Fibroblast of lung (primary cell): ENCODE data around the gene PLEKHA5. TPM values are rescaled to one million over a fixed set of nuclear protein-coding genes. Genes with fewer than 3 reads are reported as not detected.

Experiments
- DNase-seq, 2 donors: peaks; one replicate each; pipeline versions ENCODE4 v3.0.0 to v3.0.0-alpha.2; 2010; ENCODE audit warnings: low read depth in 2 of 2
- H2AFZ ChIP-seq: 2 replicates; pipeline ENCODE4 v1.5.1; 2012; ENCODE audit warnings: low read length, control low read depth, inconsistent platforms
- H3K27ac ChIP-seq: 2 replicates; pipeline ENCODE4 v1.5.1; 2011; ENCODE audit warnings: low read length, control low read depth; ENCODE audit not compliant: insufficient read depth
- H3K27me3 ChIP-seq: 2 replicates; pipeline ENCODE4 v1.5.1; 2011; ENCODE audit warnings: mild to moderate bottlenecking, low read length; ENCODE audit not compliant: control insufficient read depth, insufficient read depth
- H3K36me3 ChIP-seq: 2 replicates; pipeline ENCODE4 v1.5.1; 2011; ENCODE audit warnings: low read length; ENCODE audit not compliant: control insufficient read depth, insufficient read depth
- H3K4me1 ChIP-seq: 2 replicates; pipeline ENCODE4 v1.5.1; 2011; ENCODE audit warnings: low read length; ENCODE audit not compliant: control insufficient read depth, insufficient read depth; ENCODE audit errors: extremely low read depth
- H3K4me2 ChIP-seq: 2 replicates; pipeline ENCODE4 v1.5.1; 2011; ENCODE audit warnings: low read length, control low read depth; ENCODE audit not compliant: insufficient read depth; ENCODE audit errors: extremely low read depth
- H3K4me3 ChIP-seq, 4 experiments: fragments of 200-600 bp in 1 of 4; sonication (generic) in 1 of 4; replicated peaks in 1 of 4; 2 replicates each; pipeline ENCODE4 v1.5.1; 2011 to 2016; ENCODE audit warnings: low read length in 4 of 4, low read depth in 3 of 4, mild to moderate bottlenecking in 3 of 4, control low read depth in 2 of 4, inconsistent platforms in 1 of 4, mixed read lengths in 1 of 4; ENCODE audit not compliant: insufficient read depth in 1 of 4; ENCODE audit errors: control extremely low read depth in 1 of 4
- H3K79me2 ChIP-seq: 2 replicates; pipeline ENCODE4 v1.5.1; 2012; ENCODE audit warnings: mild to moderate bottlenecking, low read length, inconsistent platforms; ENCODE audit not compliant: control insufficient read depth, insufficient read depth
- H3K9ac ChIP-seq: 2 replicates; pipeline ENCODE4 v1.5.1; 2011; ENCODE audit warnings: mild to moderate bottlenecking, low read length, control low read depth; ENCODE audit not compliant: insufficient read depth
- H3K9me3 ChIP-seq: 2 replicates; pipeline ENCODE4 v1.5.1; 2012; ENCODE audit warnings: low read depth, low read length; ENCODE audit not compliant: control insufficient read depth, insufficient read depth
- H4K20me1 ChIP-seq: 2 replicates; pipeline ENCODE4 v1.5.1; 2011; ENCODE audit warnings: low read length; ENCODE audit not compliant: control insufficient read depth, insufficient read depth; ENCODE audit errors: extremely low read depth
- CTCF ChIP-seq, 2 donors: IDR thresholded peaks in 1 of 2; conservative IDR thresholded peaks in 1 of 2; 1 replicate in 1 of 2; 2 replicates in 1 of 2; pipeline ENCODE4 v1.5.1; 2011 to 2012; ENCODE audit warnings: low read length in 2 of 2, control low read depth in 1 of 2, inconsistent platforms in 1 of 2, low read depth in 1 of 2, mild to moderate bottlenecking in 1 of 2
- EZH2 ChIP-seq: IDR thresholded peaks from 2 replicates; pipeline ENCODE4 v1.5.1; 2012; ENCODE audit warnings: low read length, control low read depth, mild to moderate bottlenecking; ENCODE audit errors: missing control alignments
- polyA plus RNA-seq, 2 donors: library from polyadenylated mRNA; depleted of rRNA in 1 of 2; stranded (reverse) in 1 of 2; unstranded in 1 of 2; fragments of >200 nt; gene quantifications; 2 replicates each; pipeline ENCODE4 v1.2.1, GENCODE V29; 2011 to 2012; ENCODE audit warnings: missing spikeins in 1 of 2
- total RNA-seq: library from RNA; depleted of rRNA; stranded (reverse); fragments of >200 nt; gene quantifications from 2 replicates; pipeline ENCODE4 v1.2.1, GENCODE V29; 2014

Gene PLEKHA5
- total and polyA plus RNA-seq, 2 donors (not counting 1 experiment from before 2014, with no cell fraction given) = 15.5 to 50.4 TPM

DNA sequence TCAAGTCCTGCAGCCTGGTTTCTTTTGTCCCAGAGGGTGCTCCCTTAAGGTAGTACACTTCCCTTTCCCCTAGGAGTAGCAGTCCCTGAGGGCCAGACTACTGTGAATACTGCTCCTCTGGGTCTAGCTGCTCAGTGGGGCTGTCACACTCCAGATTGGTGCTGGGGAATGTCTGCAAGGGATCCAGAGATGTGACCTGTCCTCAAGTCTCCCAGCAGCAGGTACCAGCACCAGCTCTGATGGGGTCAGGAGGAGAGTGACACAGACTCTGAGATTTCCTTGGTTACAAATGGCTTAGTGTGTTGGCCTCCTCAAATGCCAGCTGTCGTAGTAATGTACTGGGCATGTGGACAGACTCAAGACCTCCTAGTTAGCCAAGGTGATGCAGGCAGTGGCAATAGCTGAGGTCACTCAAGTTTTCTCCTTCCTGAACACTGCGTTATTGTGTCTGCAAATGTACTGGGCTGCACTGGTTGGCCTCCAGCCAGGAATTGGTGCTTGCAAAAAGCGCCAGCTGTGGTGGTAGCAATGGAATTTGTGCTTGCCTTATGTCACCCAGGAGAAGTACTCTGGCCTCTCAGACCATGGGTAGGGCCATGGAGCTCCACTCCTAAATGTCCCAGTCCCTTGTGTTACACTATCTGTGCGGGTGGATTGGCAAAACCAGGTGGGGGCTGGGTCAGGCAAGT is 273.4 kb downstream of the PLEKHA5 start:
- TF ChIP-seq EZH2 = no peak
- TF ChIP-seq CTCF (conservative IDR thresholded peaks at IDR 0.05 in 1 of 2, IDR thresholded peaks at IDR 0.05 in 1 of 2; ENCODE audit: low read depth in 1 of 2, low read length in 2 of 2) = no peak
- Histone ChIP-seq H3K4me2 (no peak overlapping the region), H3K27ac (no peak overlapping the region), H4K20me1 (no peaks in the 10 kb centered on the region), H3K79me2 (no peaks in the 10 kb centered on the region), H3K9ac (no peak overlapping the region), H3K4me3 (no peak overlapping the region), H3K36me3 (no peaks in the 10 kb centered on the region), H3K4me1 (no peaks in the 10 kb centered on the region), H3K9me3 (no peaks in the 10 kb centered on the region), H2AFZ (no peak overlapping the region), H3K27me3 (no peaks in the 10 kb centered on the region)
- peak; percentile 58 to 73 for DNase-seq

DNA sequence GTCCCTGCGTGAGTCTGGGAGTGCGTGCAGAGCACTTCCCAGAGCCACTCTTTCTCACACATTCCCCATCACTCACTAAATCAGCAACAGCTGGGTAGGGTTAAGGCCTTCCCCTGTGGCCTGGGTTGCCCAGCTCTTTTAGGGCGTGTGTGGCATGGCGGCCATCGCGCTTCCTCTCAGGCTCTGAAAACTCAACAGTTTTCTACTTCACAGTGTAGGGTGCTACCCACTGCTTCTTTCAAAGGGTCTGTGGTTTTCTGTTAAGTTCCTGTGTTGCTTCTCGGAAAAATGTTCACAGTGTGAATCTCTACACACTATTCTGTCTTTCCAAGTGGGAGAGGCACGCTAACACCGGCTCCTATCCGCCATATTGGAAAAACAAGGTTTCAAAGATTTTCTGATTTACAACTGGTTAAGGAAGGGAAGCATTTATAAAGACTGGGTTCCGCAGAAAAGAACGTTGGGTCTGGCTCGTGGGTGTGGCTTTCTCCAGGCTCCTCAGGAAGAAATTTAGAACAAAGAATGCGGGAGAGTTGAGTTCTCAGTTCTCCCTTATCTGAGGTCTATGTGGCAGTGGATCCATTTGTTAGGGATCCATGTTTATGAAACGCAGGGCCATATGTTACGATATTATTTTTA is 274.8 kb downstream of the PLEKHA5 start:
- Histone ChIP-seq H3K79me2 (no peaks in the 10 kb centered on the region), H2AFZ (no peak overlapping the region), H3K9ac (no peak overlapping the region), H3K27ac (no peak overlapping the region), H3K9me3 (no peaks in the 10 kb centered on the region), H4K20me1 (no peaks in the 10 kb centered on the region), H3K4me3 (no peak overlapping the region), H3K4me2 (no peak overlapping the region), H3K4me1 (no peaks in the 10 kb centered on the region), H3K36me3 (no peaks in the 10 kb centered on the region), H3K27me3 (no peaks in the 10 kb centered on the region)
- TF ChIP-seq CTCF (conservative IDR thresholded peaks at IDR 0.05 in 1 of 2, IDR thresholded peaks at IDR 0.05 in 1 of 2; ENCODE audit: low read depth in 1 of 2, low read length in 2 of 2) = no peak
- no peak for TF ChIP-seq EZH2
- DNase-seq = no peak

DNA sequence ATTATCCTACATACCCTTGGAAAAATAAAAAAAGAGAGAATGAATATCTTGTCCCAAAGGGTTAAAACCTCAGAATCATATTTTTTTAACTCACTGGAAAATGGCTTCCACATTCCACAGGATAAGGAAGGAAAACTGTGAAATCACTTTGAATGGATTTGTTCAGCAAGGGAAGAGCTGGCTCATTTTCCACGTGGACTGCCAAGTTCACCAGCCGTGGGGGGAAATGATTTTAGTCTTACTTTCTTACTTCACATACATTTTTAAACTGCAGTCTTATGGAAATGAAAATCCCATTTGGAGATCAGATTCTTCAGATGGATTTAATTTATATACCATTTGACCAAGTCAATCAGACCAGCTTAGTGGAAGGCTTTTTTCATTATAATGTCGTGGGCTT is 279.8 kb downstream of the PLEKHA5 start:
- no peak overlapping the region for H2AFZ ChIP-seq
- no peak overlapping the region for H3K27ac ChIP-seq
- H3K9me3 ChIP-seq = no peaks in the 10 kb centered on the region
- no peaks in the 10 kb centered on the region for H4K20me1 ChIP-seq
- no peaks in the 10 kb centered on the region for H3K36me3 ChIP-seq
- no peaks in the 10 kb centered on the region for H3K79me2 ChIP-seq
- H3K4me1 ChIP-seq = no peaks in the 10 kb centered on the region
- H3K4me2 ChIP-seq = no peak overlapping the region
- H3K27me3 ChIP-seq = no peaks in the 10 kb centered on the region
- H3K9ac ChIP-seq = no peak overlapping the region
- peak in 1 of 2 donors; percentile 47 for DNase-seq
- H3K4me3 ChIP-seq = no peak overlapping the region
- no peak for TF ChIP-seq CTCF (conservative IDR thresholded peaks at IDR 0.05 in 1 of 2, IDR thresholded peaks at IDR 0.05 in 1 of 2; ENCODE audit: low read depth in 1 of 2, low read length in 2 of 2)
- no peak for TF ChIP-seq EZH2
